IMR-90 (cell line): ENCODE data around the gene RALGAPB. TPM values are rescaled to one million over a fixed set of nuclear protein-coding genes. Genes with fewer than 3 reads are reported as not detected.
A peak's percentile ranks its signal among the peaks of the same experiment; 100 is the strongest.

Source experiments
- ATAC-seq: fragments of 200-7000 bp; cut with Tn5 transposase; 2 replicates; pipeline ENCODE4 v1.9.1; 2020; ENCODE audit warnings: low read depth, mild to moderate bottlenecking, moderate library complexity
- BruUV-seq: library from RNA; stranded (reverse); fragments of 400-500 nt; replicated peaks from 2 replicates; lab custom pipeline; 2021; lab: Mats Ljungman, UMichigan
- CTCF ChIA-PET: fragments of 300-600 bp; formaldehyde crosslinking; extraction: SDS; loops from one replicate; lab custom pipeline; 2021; ENCODE audit warnings: antibody characterized with exemption; lab: Yijun Ruan, JAX
- POLR2A ChIA-PET: fragments of 300-600 bp; sonication (Branson Sonifier 250); formaldehyde crosslinking; loops from one replicate; lab custom pipeline; 2022; ENCODE audit warnings: antibody characterized with exemption; ENCODE audit not compliant: unreplicated experiment; lab: Charles Lee
- DNase-seq: peaks from one replicate; pipeline ENCODE4 v3.0.0; 2013
- H2AFZ ChIP-seq: replicated peaks from 2 replicates; pipeline ENCODE3; 2013; ENCODE audit warnings: low read length, mild to moderate bottlenecking; ENCODE audit not compliant: poor library complexity
- H2AK5ac ChIP-seq: 2 replicates; pipeline ENCODE4 v1.6.1; 2013; ENCODE audit warnings: low read depth, low read length, inconsistent platforms
- H2AK9ac ChIP-seq: replicated peaks from 2 replicates; pipeline ENCODE3; 2013; ENCODE audit warnings: mild to moderate bottlenecking, low read depth, low read length, moderate library complexity; ENCODE audit not compliant: poor library complexity
- H2BK120ac ChIP-seq: 2 replicates; pipeline ENCODE4 v1.6.1; 2013; ENCODE audit warnings: low read depth, low read length, inconsistent platforms
- H2BK15ac ChIP-seq: 3 replicates; pipeline ENCODE4 v1.6.1; 2013; ENCODE audit warnings: low read depth, low read length, inconsistent platforms
- H2BK20ac ChIP-seq: 2 replicates; pipeline ENCODE4 v1.6.1; 2013; ENCODE audit warnings: low read depth, mild to moderate bottlenecking, inconsistent platforms, low read length, moderate library complexity
- H2BK5ac ChIP-seq: 2 replicates; pipeline ENCODE4 v1.6.1; 2013; ENCODE audit warnings: mild to moderate bottlenecking, low read depth, low read length, inconsistent platforms; ENCODE audit not compliant: poor library complexity, severe bottlenecking
- H3K14ac ChIP-seq: replicated peaks from 2 replicates; pipeline ENCODE4 v1.6.1; 2013; ENCODE audit warnings: low read depth, low read length, inconsistent platforms
- H3K18ac ChIP-seq: 2 replicates; pipeline ENCODE4 v1.6.1; 2013; ENCODE audit warnings: low read depth, low read length, control low read depth
- H3K23ac ChIP-seq: 2 replicates; pipeline ENCODE4 v1.6.1; 2013; ENCODE audit warnings: low read depth, low read length, inconsistent platforms
- H3K27ac ChIP-seq: 2 replicates; pipeline ENCODE4 v1.5.1; 2013; ENCODE audit warnings: mild to moderate bottlenecking, control low read depth, low read length; ENCODE audit not compliant: insufficient read depth
- H3K27me3 ChIP-seq: 2 replicates; pipeline ENCODE4 v1.6.1; 2013; ENCODE audit warnings: low read length; ENCODE audit not compliant: control insufficient read depth, insufficient read depth
- H3K36me3 ChIP-seq: 2 replicates; pipeline ENCODE4 v1.6.1; 2013; ENCODE audit warnings: low read length, mixed read lengths; ENCODE audit not compliant: control insufficient read depth, insufficient read depth
- H3K4ac ChIP-seq: 2 replicates; pipeline ENCODE4 v1.6.1; 2013; ENCODE audit warnings: low read depth, low read length, inconsistent platforms
- H3K4me1 ChIP-seq: 2 replicates; pipeline ENCODE4 v1.6.1; 2013; ENCODE audit warnings: low read length, mixed read lengths; ENCODE audit not compliant: control insufficient read depth, insufficient read depth
- H3K4me2 ChIP-seq: 2 replicates; pipeline ENCODE4 v1.6.1; 2013; ENCODE audit warnings: low read depth, mild to moderate bottlenecking, control low read depth, low read length, moderate library complexity
- H3K4me3 ChIP-seq: 2 replicates; pipeline ENCODE4 v1.5.1; 2013; ENCODE audit warnings: low read depth, mild to moderate bottlenecking, control low read depth, low read length, moderate library complexity; ENCODE audit not compliant: insufficient read depth
- H3K56ac ChIP-seq: 2 replicates; pipeline ENCODE4 v1.6.1; 2013; ENCODE audit warnings: low read length, inconsistent platforms; ENCODE audit not compliant: insufficient read depth; ENCODE audit errors: extremely low read depth
- H3K79me1 ChIP-seq, 2 experiments: 2 replicates each; pipeline ENCODE4 v1.6.1; 2013; ENCODE audit warnings: low read length in 2 of 2, inconsistent platforms in 1 of 2, low read depth in 1 of 2
- H3K9ac ChIP-seq: 2 replicates; pipeline ENCODE4 v1.6.1; 2013; ENCODE audit warnings: low read depth, low read length, control low read depth
- H3K9me1 ChIP-seq: 2 replicates; pipeline ENCODE4 v1.6.1; 2013; ENCODE audit warnings: low read length, inconsistent platforms; ENCODE audit not compliant: insufficient read depth
- H3K9me3 ChIP-seq: 2 replicates; pipeline ENCODE4 v1.6.1; 2013; ENCODE audit warnings: low read length; ENCODE audit not compliant: control insufficient read depth, insufficient read depth
- H4K20me1 ChIP-seq: 2 replicates; pipeline ENCODE4 v1.6.1; 2013; ENCODE audit warnings: low read length, inconsistent platforms; ENCODE audit not compliant: insufficient read depth
- H4K5ac ChIP-seq: 2 replicates; pipeline ENCODE4 v1.6.1; 2013; ENCODE audit warnings: mild to moderate bottlenecking, low read depth, low read length, control low read depth
- H4K8ac ChIP-seq, 2 experiments: 2 replicates each; pipeline ENCODE4 v1.6.1; 2013; ENCODE audit warnings: low read depth in 2 of 2, low read length in 2 of 2, control low read depth in 1 of 2, inconsistent platforms in 1 of 2
- H4K91ac ChIP-seq: 2 replicates; pipeline ENCODE4 v1.6.1; 2013; ENCODE audit warnings: low read depth, low read length, inconsistent platforms; ENCODE audit not compliant: insufficient read depth
- BHLHE40 ChIP-seq: fragments of 150-350 bp; IDR thresholded peaks from 2 replicates; pipeline ENCODE4 v1.6.1; 2016; ENCODE audit warnings: mild to moderate bottlenecking, low read depth, low read length
- CEBPB ChIP-seq: IDR thresholded peaks from 2 replicates; pipeline ENCODE4 v1.6.1; 2012; ENCODE audit warnings: low read depth, low read length, improper control_type of control experiment
- CHD1 ChIP-seq: IDR thresholded peaks from 2 replicates; pipeline ENCODE4 v1.6.1; 2012; ENCODE audit warnings: low read depth, low read length, improper control_type of control experiment
- CTCF ChIP-seq: conservative IDR thresholded peaks from 2 replicates; pipeline ENCODE4 v1.5.1; 2012; ENCODE audit warnings: mild to moderate bottlenecking, low read depth, low read length, improper control_type of control experiment
- FOS ChIP-seq: fragments of 150-350 bp; IDR thresholded peaks from 2 replicates; pipeline ENCODE4 v1.6.1; 2016; ENCODE audit warnings: low read depth, low read length
- MXI1 ChIP-seq: IDR thresholded peaks from 2 replicates; pipeline ENCODE4 v1.6.1; 2012; ENCODE audit warnings: low read depth, mild to moderate bottlenecking, low read length, moderate library complexity, borderline replicate concordance
- NFE2L2 ChIP-seq: fragments of 150-350 bp; IDR thresholded peaks from 2 replicates; pipeline ENCODE4 v1.6.1; 2016; ENCODE audit warnings: low read depth, mild to moderate bottlenecking, low read length
- RAD21 ChIP-seq: IDR thresholded peaks from 2 replicates; pipeline ENCODE4 v1.6.1; 2012; ENCODE audit warnings: low read length, improper control_type of control experiment
- RCOR1 ChIP-seq: IDR thresholded peaks from 2 replicates; pipeline ENCODE4 v1.6.1; 2012; ENCODE audit warnings: mild to moderate bottlenecking, low read length, improper control_type of control experiment; ENCODE audit not compliant: insufficient replicate concordance
- SMC3 ChIP-seq: fragments of 150-350 bp; IDR thresholded peaks from 2 replicates; pipeline ENCODE4 v1.6.1; 2016; ENCODE audit warnings: low read depth, mild to moderate bottlenecking, antibody characterized with exemption, low read length, moderate library complexity
- USF2 ChIP-seq: fragments of 150-350 bp; IDR thresholded peaks from 2 replicates; pipeline ENCODE4 v1.6.1; 2017; ENCODE audit warnings: mild to moderate bottlenecking, antibody characterized with exemption, low read length, low read depth
- WGBS, 2 experiments: methylation state at CpG; one replicate each; pipeline versions ENCODE4 v1.1.5 to v1.1.7; 2013; ENCODE audit warnings: missing lambda C conversion rate in 2 of 2; ENCODE audit not compliant: insufficient read length in 1 of 2; ENCODE audit errors: extremely low coverage in 2 of 2; 5-methylcytosine and 5-hydroxymethylcytosine counted together
- dilution Hi-C: fragments of 300-500 bp; cut with HindIII; formaldehyde crosslinking; loops from one replicate; pipeline ENCODE4 v1.14.3; 2018; ENCODE audit warnings: low sequenced_read_pairs; ENCODE audit not compliant: unreplicated experiment
- in situ Hi-C: fragments of 300-500 bp; cut with MboI; formaldehyde crosslinking; loops from 3 replicates; pipeline ENCODE4 v1.14.3; 2019; ENCODE audit warnings: low sequenced_read_pairs, inconsistent platforms, mixed read lengths
- intact Hi-C: fragments of 100-400 bp; cut with micrococcal nuclease; formaldehyde crosslinking; loops from 2 replicates; pipeline ENCODE4 v1.10.0; 2022
- polyA plus RNA-seq, 3 experiments: library from polyadenylated mRNA; depleted of rRNA; stranded (reverse); fragments of >200 nt; gene quantifications; 2 replicates each; pipeline ENCODE4 v1.2.3, GENCODE V29; 2012; ENCODE audit warnings: low replicate concordance in 1 of 3
- total RNA-seq: library from RNA; depleted of rRNA; stranded (reverse); fragments of >200 nt; gene quantifications from 2 replicates; pipeline ENCODE4 v1.2.3, GENCODE V29; 2012
- TF ChIP-seq, protein P1 (sequence below): fragments of 150-350 bp; IDR thresholded peaks from 2 replicates; pipeline ENCODE4 v1.6.1; 2016; ENCODE audit warnings: low read depth, mild to moderate bottlenecking, low read length, moderate library complexity, borderline replicate concordance

The RALGAPB gene
- total and polyA plus RNA-seq, 2 of the 4 experiments (the other 2 are of a cell fraction) = 12.7 to 30.3 TPM

DNA sequence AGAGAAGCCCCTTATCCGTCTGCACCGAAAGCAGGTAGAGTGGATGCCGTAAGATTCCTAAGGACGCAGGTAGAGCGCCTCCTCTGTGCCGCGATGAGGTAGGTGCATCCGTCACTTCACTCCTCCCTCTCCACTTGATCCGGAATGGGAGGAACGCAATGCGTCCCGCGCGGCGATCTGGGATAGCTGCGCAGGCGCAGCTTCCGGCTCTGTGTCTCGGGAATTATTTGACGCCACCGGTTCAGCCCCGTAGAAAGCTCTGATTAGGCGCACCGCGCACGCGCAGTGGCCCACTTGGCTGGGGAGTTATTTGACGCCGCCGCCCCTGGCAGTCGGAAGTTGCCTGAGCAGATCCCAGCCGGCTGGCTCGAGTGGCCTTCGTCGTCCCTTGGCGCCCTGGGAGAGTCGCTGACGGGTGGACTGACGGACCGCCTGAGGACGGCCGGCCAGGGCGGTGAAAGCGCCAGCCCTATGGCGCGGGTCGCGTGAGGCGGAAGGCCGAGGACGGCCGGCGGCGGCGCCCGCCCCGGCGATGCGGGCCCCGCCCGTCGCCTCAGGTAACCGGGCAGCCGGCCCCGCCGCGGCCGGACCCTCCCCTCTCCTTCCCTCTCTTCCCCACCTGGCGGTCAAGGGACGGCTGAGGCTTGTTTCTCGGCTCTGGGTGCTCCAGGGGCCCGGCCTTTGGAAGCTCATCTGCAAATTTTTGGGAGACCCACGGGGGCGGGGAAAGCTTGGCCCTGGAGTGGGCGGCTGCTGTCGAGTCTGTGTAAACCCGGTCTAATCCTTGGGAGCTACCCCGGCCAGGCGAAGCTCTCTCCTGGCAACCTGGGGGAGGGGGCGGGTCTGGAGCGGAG is at the start of gene RALGAPB (continued):
- TF ChIP-seq NFE2L2 (no peak), SMC3 (no peak), MXI1 (peak; percentile 97; the same call in 1 of the 2 replicates), BHLHE40 (no peak), RCOR1 (peak; percentile 17), RAD21 (0 out of 2 replicates have a peak, but pooled peaks have one; percentile 8)

GRCh38 chr20:38423541-38423940 is 49.1 kb upstream of the RALGAPB start:
- no peak overlapping the region for H3K23ac ChIP-seq
- no peak overlapping the region for H2AK9ac ChIP-seq
- peaks cover 12% of the 10 kb centered on the region for H3K4me1 ChIP-seq
- ChIA-PET POLR2A (no interaction called here), CTCF (interaction anchor here (0.7 kb wide), 1 partner anchor 36 kb away, joined by 3 read pairs; no protein-coding TSS in a partner anchor)
- no peak overlapping the region for H2BK120ac ChIP-seq
- no peak overlapping the region for H2BK5ac ChIP-seq
- H2AFZ ChIP-seq = no peak overlapping the region
- H3K36me3 ChIP-seq = peaks cover 86% of the 10 kb centered on the region
- no peak overlapping the region for H3K4me2 ChIP-seq
- no peaks in the 10 kb centered on the region for H3K9me3 ChIP-seq
- H3K79me1 ChIP-seq = peaks cover 41 to 85% of the 10 kb centered on the region in 2 experiments
- dilution Hi-C loops = no loop called here
- no peak overlapping the region for H4K91ac ChIP-seq
- no peak overlapping the region for H3K4ac ChIP-seq
- no peak overlapping the region for H4K5ac ChIP-seq
- no peak overlapping the region for H3K18ac ChIP-seq
- no peak overlapping the region for H3K27ac ChIP-seq
- H4K20me1 ChIP-seq = peaks cover 87% of the 10 kb centered on the region
- no TSS peak for BruUV-seq
- H3K4me3 ChIP-seq = no peak overlapping the region
- H3K9ac ChIP-seq = no peak overlapping the region
- H2AK5ac ChIP-seq = no peak overlapping the region
- no peak overlapping the region for H2BK15ac ChIP-seq
- no peak overlapping the region for H2BK20ac ChIP-seq
- no peaks in the 10 kb centered on the region for H3K27me3 ChIP-seq
- in situ Hi-C loops = no loop called here
- no peak overlapping the region for H3K56ac ChIP-seq
- H3K9me1 ChIP-seq = peaks cover 21% of the 10 kb centered on the region
- ATAC-seq = no peak
- WGBS, 2 experiments = no CpG with 5 or more reads among the region's 4 CpGs
- no peak overlapping the region for H3K14ac ChIP-seq
- intact Hi-C loops = no loop called here
- no peak for DNase-seq
- H4K8ac ChIP-seq = no peak overlapping the region
- TF ChIP-seq USF2 (no peak), FOS (no peak), RCOR1 (no peak), CHD1 (no peak), CEBPB (no peak), NFE2L2 (no peak), CTCF (no peak)
- TF ChIP-seq, protein P1, sequence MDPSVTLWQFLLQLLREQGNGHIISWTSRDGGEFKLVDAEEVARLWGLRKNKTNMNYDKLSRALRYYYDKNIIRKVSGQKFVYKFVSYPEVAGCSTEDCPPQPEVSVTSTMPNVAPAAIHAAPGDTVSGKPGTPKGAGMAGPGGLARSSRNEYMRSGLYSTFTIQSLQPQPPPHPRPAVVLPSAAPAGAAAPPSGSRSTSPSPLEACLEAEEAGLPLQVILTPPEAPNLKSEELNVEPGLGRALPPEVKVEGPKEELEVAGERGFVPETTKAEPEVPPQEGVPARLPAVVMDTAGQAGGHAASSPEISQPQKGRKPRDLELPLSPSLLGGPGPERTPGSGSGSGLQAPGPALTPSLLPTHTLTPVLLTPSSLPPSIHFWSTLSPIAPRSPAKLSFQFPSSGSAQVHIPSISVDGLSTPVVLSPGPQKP = no peak
